Smooth muscle cell (in vitro differentiated cells): ENCODE results near the gene MUC5AC. TPM values are rescaled to one million over a fixed set of nuclear protein-coding genes. Genes with fewer than 3 reads are reported as not detected.

ENCODE experiments used
- DNase-seq: peaks from one replicate; lab custom pipeline; 2025; ENCODE audit not compliant: unreplicated experiment; lab: John Stamatoyannopoulos, UW
- H2AFZ ChIP-seq: fragments of 200-600 bp; sonication (generic); 2 replicates; pipeline ENCODE4 v1.6.0; 2016; ENCODE audit warnings: antibody characterized with exemption, low read depth, mild to moderate bottlenecking
- H3F3A ChIP-seq: fragments of 200-600 bp; sonication (generic); 2 replicates; pipeline ENCODE4 v1.6.0; 2017; ENCODE audit warnings: antibody characterized with exemption, low read depth
- H3K27ac ChIP-seq: fragments of 200-600 bp; sonication (generic); 2 replicates; pipeline ENCODE4 v1.5.1; 2016; ENCODE audit warnings: low read depth, mild to moderate bottlenecking
- H3K27me3 ChIP-seq: fragments of 200-600 bp; sonication (generic); 2 replicates; pipeline ENCODE4 v1.6.1; 2016; ENCODE audit warnings: low read depth, mild to moderate bottlenecking
- H3K36me3 ChIP-seq: fragments of 200-600 bp; sonication (generic); 2 replicates; pipeline ENCODE4 v1.5.1; 2016; ENCODE audit warnings: low read depth
- H3K4me1 ChIP-seq: fragments of 200-600 bp; sonication (generic); 2 replicates; pipeline ENCODE4 v1.5.1; 2016; ENCODE audit warnings: low read depth
- H3K4me2 ChIP-seq: fragments of 200-600 bp; sonication (generic); 2 replicates; pipeline ENCODE4 v1.6.0; 2016; ENCODE audit warnings: mild to moderate bottlenecking
- H3K4me3 ChIP-seq: fragments of 200-600 bp; sonication (generic); 2 replicates; pipeline ENCODE4 v1.5.1; 2016; ENCODE audit warnings: mild to moderate bottlenecking
- H3K79me2 ChIP-seq: fragments of 200-600 bp; sonication (generic); 2 replicates; pipeline ENCODE4 v1.6.0; 2016; ENCODE audit warnings: low read depth, mild to moderate bottlenecking
- H3K9ac ChIP-seq: fragments of 200-600 bp; sonication (generic); 2 replicates; pipeline ENCODE4 v1.6.0; 2016; ENCODE audit warnings: low read depth
- H3K9me3 ChIP-seq: fragments of 200-600 bp; sonication (generic); replicated peaks from 2 replicates; pipeline ENCODE4 v1.5.1; 2016; ENCODE audit warnings: low read depth
- H4K20me1 ChIP-seq: fragments of 200-600 bp; sonication (generic); 2 replicates; pipeline ENCODE4 v1.6.0; 2016; ENCODE audit warnings: low read depth
- WGBS: methylation state at CpG from one replicate; pipeline ENCODE4 v1.1.7; 2016; ENCODE audit warnings: low lambda C conversion rate; 5-methylcytosine and 5-hydroxymethylcytosine counted together
- polyA plus RNA-seq: library from polyadenylated mRNA; unstranded; fragments of >200 nt; fragmentation: Nextera tagmentation; extraction: Ambion mirVana; gene quantifications from 2 replicates; pipeline ENCODE4 v1.2.1, GENCODE V29; 2016
- total RNA-seq: library from RNA; depleted of rRNA; stranded (reverse); fragments of >200 nt; gene quantifications from 2 replicates; pipeline ENCODE4 v1.2.3, GENCODE V29; 2014
- TF ChIP-seq, protein P1 (sequence below): fragments of 200-600 bp; sonication (generic); IDR thresholded peaks from 2 replicates; pipeline ENCODE4 v1.5.1; 2017; ENCODE audit warnings: borderline replicate concordance, mild to moderate bottlenecking, antibody characterized with exemption; ENCODE audit not compliant: insufficient read depth, poor library complexity, severe bottlenecking

MUC5AC gene
- total and polyA plus RNA-seq, 2 experiments from 2014 or later = not detected

GRCh38 chr11:1236316-1237127 lies 78.8 kb downstream of the MUC5AC start:
- Histone ChIP-seq H3K36me3 (no peaks in the 10 kb centered on the region), H3K9ac (no peak overlapping the region), H3K4me1 (no peaks in the 10 kb centered on the region), H2AFZ (no peak overlapping the region), H3F3A (no peaks in the 10 kb centered on the region), H3K4me2 (no peak overlapping the region), H3K79me2 (no peaks in the 10 kb centered on the region), H3K27ac (no peak overlapping the region), H3K9me3 (no peaks in the 10 kb centered on the region), H4K20me1 (no peaks in the 10 kb centered on the region), H3K27me3 (no peaks in the 10 kb centered on the region), H3K4me3 (no peak overlapping the region)
- TF ChIP-seq, protein P1, sequence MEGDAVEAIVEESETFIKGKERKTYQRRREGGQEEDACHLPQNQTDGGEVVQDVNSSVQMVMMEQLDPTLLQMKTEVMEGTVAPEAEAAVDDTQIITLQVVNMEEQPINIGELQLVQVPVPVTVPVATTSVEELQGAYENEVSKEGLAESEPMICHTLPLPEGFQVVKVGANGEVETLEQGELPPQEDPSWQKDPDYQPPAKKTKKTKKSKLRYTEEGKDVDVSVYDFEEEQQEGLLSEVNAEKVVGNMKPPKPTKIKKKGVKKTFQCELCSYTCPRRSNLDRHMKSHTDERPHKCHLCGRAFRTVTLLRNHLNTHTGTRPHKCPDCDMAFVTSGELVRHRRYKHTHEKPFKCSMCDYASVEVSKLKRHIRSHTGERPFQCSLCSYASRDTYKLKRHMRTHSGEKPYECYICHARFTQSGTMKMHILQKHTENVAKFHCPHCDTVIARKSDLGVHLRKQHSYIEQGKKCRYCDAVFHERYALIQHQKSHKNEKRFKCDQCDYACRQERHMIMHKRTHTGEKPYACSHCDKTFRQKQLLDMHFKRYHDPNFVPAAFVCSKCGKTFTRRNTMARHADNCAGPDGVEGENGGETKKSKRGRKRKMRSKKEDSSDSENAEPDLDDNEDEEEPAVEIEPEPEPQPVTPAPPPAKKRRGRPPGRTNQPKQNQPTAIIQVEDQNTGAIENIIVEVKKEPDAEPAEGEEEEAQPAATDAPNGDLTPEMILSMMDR = no peak
- DNase-seq = no peak
- WGBS = 89% methylated on average over 36 of the region's 37 CpGs

DNA sequence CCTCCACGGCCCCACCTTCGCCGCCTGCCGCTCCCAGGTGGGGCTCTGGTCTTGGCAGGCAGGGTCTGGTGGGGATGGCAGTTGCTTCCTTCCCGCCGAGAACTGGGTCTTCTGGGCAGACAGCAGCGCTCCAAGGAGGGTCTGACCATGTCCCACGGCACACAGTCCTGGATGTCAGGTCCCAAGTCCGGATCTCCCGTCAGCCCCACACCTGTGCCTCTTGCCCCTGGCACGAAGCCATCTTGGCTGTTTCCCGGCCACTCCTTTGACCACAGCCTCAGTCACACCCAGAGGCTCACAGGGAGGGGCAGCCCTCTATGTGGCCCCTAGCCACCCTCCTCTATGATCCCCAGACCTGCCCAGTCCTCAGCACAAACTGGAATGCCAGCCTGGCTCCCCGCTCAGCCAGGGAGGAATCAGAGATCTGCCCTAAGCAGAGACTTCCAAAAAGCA lies 79.4 kb downstream of the MUC5AC start:
- TF ChIP-seq, protein P1 = no peak
- no peaks in the 10 kb centered on the region for H3K9me3 ChIP-seq
- H3K9ac ChIP-seq = no peak overlapping the region
- no peaks in the 10 kb centered on the region for H3K4me1 ChIP-seq
- H4K20me1 ChIP-seq = no peaks in the 10 kb centered on the region
- WGBS = 95% methylated on average over 13 of the region's 13 CpGs
- H2AFZ ChIP-seq = no peak overlapping the region
- DNase-seq = no peak
- no peak overlapping the region for H3K27ac ChIP-seq
- no peak overlapping the region for H3K4me2 ChIP-seq
- no peaks in the 10 kb centered on the region for H3K27me3 ChIP-seq
- no peaks in the 10 kb centered on the region for H3K36me3 ChIP-seq
- H3K4me3 ChIP-seq = no peak overlapping the region
- no peaks in the 10 kb centered on the region for H3K79me2 ChIP-seq
- no peaks in the 10 kb centered on the region for H3F3A ChIP-seq

- Histone ChIP-seq H3K27me3 (no peaks in the 10 kb centered on the region), H3K4me2 (no peak overlapping the region), H3K4me1 (no peaks in the 10 kb centered on the region), H3K36me3 (no peaks in the 10 kb centered on the region), H3K27ac (no peak overlapping the region), H3K9ac (no peak overlapping the region), H3K9me3 (no peaks in the 10 kb centered on the region), H3K79me2 (no peaks in the 10 kb centered on the region), H3F3A (no peaks in the 10 kb centered on the region), H4K20me1 (no peaks in the 10 kb centered on the region), H2AFZ (no peak overlapping the region), H3K4me3 (no peak overlapping the region)
- no peak for DNase-seq
- WGBS = 90% methylated on average over 10 of the region's 10 CpGs
- TF ChIP-seq, protein P1 = no peak
Observed at GRCh38 chr11:1237851-1238250, 80.1 kb downstream of the MUC5AC start.
